Natural killer cell (primary cell): Measurements from ENCODE around the gene XCL2. TPM values are rescaled to one million over a fixed set of nuclear protein-coding genes. Genes with fewer than 3 reads are reported as not detected.

Source experiments
- ATAC-seq, 3 donors: fragments of 150-1000 bp in 2 of 3; fragments of 200-7000 bp in 1 of 3; cut with Tn5 transposase; 1 replicate in 1 of 3; 2 replicates in 2 of 3; pipeline ENCODE4 v1.10.0; 2021; ENCODE audit warnings: mild to moderate bottlenecking in 2 of 3, moderate library complexity in 2 of 3
- DNase-seq, 2 donors: peaks; one replicate each; pipeline versions ENCODE4 v3.0.0 to v3.0.0-alpha.2; 2013 to 2021; ENCODE audit warnings: mixed read lengths in 1 of 2
- H3K27ac ChIP-seq: one replicate; pipeline ENCODE4 v1.5.1; 2013; ENCODE audit warnings: mild to moderate bottlenecking, low read length
- H3K27me3 ChIP-seq: one replicate; pipeline ENCODE4 v1.6.1; 2013; ENCODE audit warnings: low read length; ENCODE audit not compliant: control insufficient read depth, insufficient read depth
- H3K36me3 ChIP-seq: one replicate; pipeline ENCODE4 v1.6.1; 2013; ENCODE audit warnings: low read length; ENCODE audit not compliant: control insufficient read depth, insufficient read depth
- H3K4me1 ChIP-seq: one replicate; pipeline ENCODE4 v1.6.1; 2013; ENCODE audit warnings: low read length; ENCODE audit not compliant: control insufficient read depth, insufficient read depth
- H3K4me3 ChIP-seq: one replicate; pipeline ENCODE4 v1.5.1; 2013; ENCODE audit warnings: low read length
- H3K9me3 ChIP-seq: one replicate; pipeline ENCODE4 v1.6.1; 2013; ENCODE audit warnings: low read length; ENCODE audit not compliant: control insufficient read depth, insufficient read depth
- H3K27ac Mint-ChIP-seq, 2 donors: one replicate each; pipeline ENCODE4 v1.8.0; 2022; ENCODE audit warnings: mild to moderate bottlenecking in 2 of 2, mixed read lengths in 2 of 2, moderate library complexity in 1 of 2
- H3K27me3 Mint-ChIP-seq, 2 donors: one replicate each; pipeline ENCODE4 v1.8.0; 2022; ENCODE audit warnings: low read depth in 2 of 2, mixed read lengths in 2 of 2
- H3K36me3 Mint-ChIP-seq: one replicate; pipeline ENCODE4 v1.8.0; 2022; ENCODE audit warnings: mixed read lengths
- H3K4me1 Mint-ChIP-seq, 2 donors: one replicate each; pipeline ENCODE4 v1.8.0; 2022; ENCODE audit warnings: mixed read lengths in 2 of 2
- H3K4me3 Mint-ChIP-seq: one replicate; pipeline ENCODE4 v1.8.0; 2022; ENCODE audit warnings: mild to moderate bottlenecking, moderate library complexity, mixed read lengths
- H3K9me3 Mint-ChIP-seq, 2 donors: one replicate each; pipeline ENCODE4 v1.8.0; 2022; ENCODE audit warnings: mixed read lengths in 2 of 2
- CTCF ChIP-seq: fragments of 200-600 bp; IDR thresholded peaks from one replicate; pipeline ENCODE4 v1.8.0; 2022; ENCODE audit warnings: antibody characterized with exemption
- WGBS: methylation state at CpG from one replicate; pipeline ENCODE4 v1.1.7; 2013; ENCODE audit warnings: missing lambda C conversion rate; ENCODE audit not compliant: insufficient coverage; 5-methylcytosine and 5-hydroxymethylcytosine counted together
- intact Hi-C: fragments of 100-400 bp; cut with micrococcal nuclease; formaldehyde crosslinking; loops from one replicate; pipeline ENCODE4 v1.14.2; 2022
- total RNA-seq, 4 donors: library from RNA; stranded (reverse); fragments of 120-200 nt in 1 of 4; gene quantifications; one replicate each; pipeline versions ENCODE4 v1.2.3 to v1.2.4, GENCODE V29; 2013 to 2022

The XCL2 gene
- total RNA-seq, 3 donors from 2014 or later (not counting 1 experiment from before 2014, with no cell fraction given): 32.6 to 110 (median 92.9) TPM

DNA sequence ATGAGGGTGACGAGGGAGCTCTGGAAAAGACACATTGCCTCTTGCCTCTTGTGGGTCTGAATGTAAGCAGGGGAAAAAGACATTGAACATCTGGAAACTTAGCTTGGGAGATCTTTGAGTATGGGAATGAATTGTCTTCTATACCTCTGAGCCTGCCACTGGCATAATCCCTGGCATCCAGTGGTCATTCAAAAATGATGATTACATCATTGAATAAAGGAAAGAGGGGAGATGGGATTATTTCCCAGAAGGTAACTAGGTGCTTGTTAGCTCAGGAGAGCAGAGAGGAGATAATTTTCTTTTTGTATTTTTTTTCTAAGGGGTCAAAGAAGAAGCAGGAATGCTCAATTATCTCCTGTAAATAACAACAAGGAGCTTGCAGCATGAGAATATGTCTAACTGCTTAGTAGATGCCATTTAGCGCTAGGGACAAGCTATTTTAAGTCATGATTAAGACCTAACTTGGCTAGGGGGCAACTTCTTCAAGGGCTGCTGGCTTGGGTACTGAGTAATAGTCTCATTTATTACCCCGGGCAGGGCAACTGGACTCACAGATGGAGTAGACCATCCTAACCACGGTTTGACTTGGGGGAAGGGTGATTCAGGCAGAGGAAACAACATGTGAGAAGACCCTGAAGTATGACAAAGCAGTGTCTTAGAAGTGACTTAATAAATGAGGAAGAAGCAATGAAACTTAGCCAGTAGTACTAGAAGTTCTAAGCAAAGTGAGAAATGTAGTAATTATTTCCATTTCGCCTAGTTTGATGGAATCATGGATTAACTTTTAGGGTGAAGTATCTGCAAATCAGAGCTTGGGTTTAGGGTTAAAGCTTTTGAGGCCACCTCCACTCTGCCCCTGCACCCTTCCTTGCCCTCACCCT is 11.0 kb upstream of the XCL2 start:
- no peaks in the 10 kb centered on the region for H3K27me3 Mint-ChIP-seq
- H3K27me3 ChIP-seq: no peaks in the 10 kb centered on the region
- peak overlapping the region; percentile 41 to 82 for H3K27ac Mint-ChIP-seq
- no peak overlapping the region for H3K4me3 ChIP-seq
- peaks cover 4% of the 10 kb centered on the region for H3K36me3 Mint-ChIP-seq
- H3K4me1 Mint-ChIP-seq: peaks cover 46 to 65% of the 10 kb centered on the region in 2 donors
- H3K9me3 Mint-ChIP-seq: no peaks in the 10 kb centered on the region
- no peak for TF ChIP-seq CTCF
- WGBS: 53% methylated on average over 5 of the region's 5 CpGs
- no peak for DNase-seq
- no peaks in the 10 kb centered on the region for H3K9me3 ChIP-seq
- H3K36me3 ChIP-seq: no peaks in the 10 kb centered on the region
- H3K4me1 ChIP-seq: peaks cover 32% of the 10 kb centered on the region
- peak overlapping the region; percentile 63 for H3K27ac ChIP-seq
- intact Hi-C loops: loop anchor here (5.0 kb wide), 1 partner anchor 43 kb away; no protein-coding TSS in a partner anchor
- ATAC-seq: peak in 1 of 3 donors; percentile 20
- peak overlapping the region; percentile 63 for H3K4me3 Mint-ChIP-seq

DNA sequence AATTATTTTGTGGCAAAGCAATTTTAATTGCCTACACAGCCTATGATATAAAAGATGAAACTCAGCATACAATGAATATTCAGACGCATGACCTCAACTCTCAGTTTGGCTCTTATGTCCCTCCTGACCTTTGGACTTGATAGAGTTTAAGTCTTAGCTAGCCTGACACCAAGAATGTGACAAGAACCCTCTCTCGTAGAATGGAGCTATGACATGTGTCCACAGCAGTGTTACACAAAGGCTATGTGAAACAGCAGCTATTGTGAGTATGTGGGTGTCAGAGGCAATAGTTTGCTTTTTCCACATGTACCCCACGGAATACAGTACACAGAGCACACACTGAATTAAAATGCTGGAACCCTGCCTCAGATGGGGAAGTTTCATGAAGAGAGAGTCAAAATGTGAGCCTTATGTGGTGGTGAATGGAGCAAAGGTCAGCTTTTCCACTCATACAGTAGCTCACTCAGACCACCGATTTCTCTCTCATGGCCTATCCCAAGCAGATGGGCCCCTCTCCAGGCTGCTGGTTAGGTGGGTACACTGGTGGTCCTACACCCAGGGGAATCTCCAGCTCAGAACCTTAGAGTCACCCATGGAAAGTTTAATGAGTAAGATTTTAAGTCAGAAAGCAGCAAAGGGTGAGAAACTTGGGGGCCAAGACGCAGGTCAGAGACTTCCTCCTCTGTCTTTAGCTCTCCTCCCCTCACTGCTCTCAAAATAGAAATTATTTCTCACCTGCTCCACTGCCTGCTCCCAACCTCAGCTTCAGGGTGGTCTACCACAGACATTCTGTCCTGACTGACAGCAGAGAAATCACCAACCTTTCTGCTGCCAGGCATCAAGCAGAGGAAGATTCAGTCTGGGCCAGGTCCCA is 10.1 kb upstream of the XCL2 start:
- Histone ChIP-seq H3K9me3 (no peaks in the 10 kb centered on the region), H3K4me1 (peaks cover 32% of the 10 kb centered on the region), H3K27ac (peak overlapping the region; percentile 63), H3K27me3 (no peaks in the 10 kb centered on the region), H3K36me3 (no peaks in the 10 kb centered on the region), H3K4me3 (no peak overlapping the region)
- no peaks in the 10 kb centered on the region for H3K27me3 Mint-ChIP-seq
- peak overlapping the region; percentile 63 for H3K4me3 Mint-ChIP-seq
- intact Hi-C loops: no loop called here
- 44% methylated on average over 5 of the region's 5 CpGs for WGBS
- ATAC-seq (peak; percentile 56 to 70 (median 58)), DNase-seq (peak in 1 of 2 donors; percentile 20)
- TF ChIP-seq CTCF: no peak
- peaks cover 46 to 73% of the 10 kb centered on the region in 2 donors for H3K4me1 Mint-ChIP-seq
- no peaks in the 10 kb centered on the region for H3K36me3 Mint-ChIP-seq
- peak overlapping the region; percentile 36 to 82 for H3K27ac Mint-ChIP-seq
- H3K9me3 Mint-ChIP-seq: no peaks in the 10 kb centered on the region

- Mint-ChIP-seq H3K27me3 (no peaks in the 10 kb centered on the region), H3K4me1 (peaks cover 43 to 69% of the 10 kb centered on the region in 2 donors), H3K4me3 (no peak overlapping the region), H3K36me3 (no peaks in the 10 kb centered on the region), H3K27ac (no peak overlapping the region), H3K9me3 (no peaks in the 10 kb centered on the region)
- Histone ChIP-seq H3K27ac (no peak overlapping the region), H3K36me3 (no peaks in the 10 kb centered on the region), H3K9me3 (no peaks in the 10 kb centered on the region), H3K4me3 (no peak overlapping the region), H3K4me1 (peaks cover 32% of the 10 kb centered on the region), H3K27me3 (no peaks in the 10 kb centered on the region)
- intact Hi-C loops: no loop called here
- TF ChIP-seq CTCF: no peak
- no peak for ATAC-seq
- 96% methylated on average over 5 of the region's 6 CpGs for WGBS
- no peak for DNase-seq
Measured at GRCh38 chr1:168552961-168553360, 9.2 kb upstream of the XCL2 start.
